K562 (cell line): ENCODE measurements around the gene ZNF860. TPM values are rescaled to one million over a fixed set of nuclear protein-coding genes. Genes with fewer than 3 reads are reported as not detected.
"Not testable (repeated sequence)": the region's sequence is repeated elsewhere in the genome, so short reads cannot be mapped to it uniquely, and the experiment has no call there.

ENCODE experiments used
- ATAC-seq: fragments of 200-7000 bp; cut with Tn5 transposase; 3 replicates; pipeline ENCODE4 v1.9.1; 2020; ENCODE audit warnings: moderate library complexity
- BruUV-seq: library from RNA; stranded (reverse); fragments of 400-500 nt; replicated peaks from 2 replicates; lab custom pipeline; 2021; lab: Mats Ljungman, UMichigan
- CTCF ChIA-PET: fragments of 300-600 bp; formaldehyde crosslinking; extraction: SDS; loops from one replicate; lab custom pipeline; 2021; ENCODE audit warnings: low intra/inter-chr PET ratio; lab: Yijun Ruan, JAX
- POLR2A ChIA-PET: fragments of 300-600, 350-650 bp; sonication (Branson Sonifier 250); formaldehyde crosslinking; extraction: SDS; loops from one replicate; lab custom pipeline; 2021; ENCODE audit warnings: antibody characterized with exemption, inconsistent platforms; lab: Yijun Ruan, JAX
- DNase-seq, 4 experiments: peaks; one replicate each; pipeline versions ENCODE4 v3.0.0 to v3.0.0-alpha.2; 2011 to 2018; ENCODE audit warnings: low spot score in 3 of 4, mixed read lengths in 3 of 4; ENCODE audit errors: extremely low read depth in 1 of 4
- FAIRE-seq: peaks from 2 replicates; lab custom pipeline; 2011; peaks lifted over from hg19 to GRCh38; lab: Jason Lieb, UNC
- H2AFZ ChIP-seq: 2 replicates; pipeline ENCODE4 v1.6.0; 2011; ENCODE audit warnings: low read depth, low read length, control low read depth, inconsistent platforms
- H3K27ac ChIP-seq: fragments of 200-600 bp; 3 replicates; pipeline ENCODE4 v1.8.0; 2011; ENCODE audit warnings: low read depth, mild to moderate bottlenecking, control low read depth, inconsistent platforms, low read length, moderate library complexity, mixed read lengths; ENCODE audit errors: extremely low read depth
- H3K27me3 ChIP-seq, 2 experiments: fragments of 300-600 bp in 1 of 2; 2 replicates in 1 of 2; 3 replicates in 1 of 2; pipeline versions ENCODE4 v1.6.0 to v1.8.0; 2011; ENCODE audit warnings: inconsistent platforms in 2 of 2, low read length in 2 of 2, mild to moderate bottlenecking in 1 of 2, mixed read lengths in 1 of 2, moderate library complexity in 1 of 2; ENCODE audit not compliant: control insufficient read depth in 2 of 2, insufficient read depth in 2 of 2
- H3K36me3 ChIP-seq: fragments of 300-600 bp; 3 replicates; pipeline ENCODE4 v1.8.0; 2011; ENCODE audit warnings: mild to moderate bottlenecking, low read length, inconsistent platforms; ENCODE audit not compliant: control insufficient read depth, insufficient read depth
- H3K4me1 ChIP-seq, 2 experiments: fragments of 200-600 bp in 1 of 2; replicated peaks in 1 of 2; 2 replicates in 1 of 2; 3 replicates in 1 of 2; pipeline versions ENCODE4 v1.5.1 to v1.8.0; 2011; ENCODE audit warnings: inconsistent platforms in 2 of 2, low read length in 2 of 2, mild to moderate bottlenecking in 1 of 2, mixed read lengths in 1 of 2, moderate library complexity in 1 of 2; ENCODE audit not compliant: control insufficient read depth in 2 of 2, insufficient read depth in 2 of 2
- H3K4me2 ChIP-seq: 2 replicates; pipeline ENCODE4 v1.6.1; 2011; ENCODE audit warnings: low read length, control low read depth, inconsistent platforms, mixed read lengths; ENCODE audit not compliant: insufficient read depth
- H3K4me3 ChIP-seq: fragments of 200-600 bp; sonication (generic), shearing (Covaris generic); 2 replicates; pipeline ENCODE4 v1.5.1; 2016; ENCODE audit warnings: control low read depth, inconsistent platforms
- H3K79me2 ChIP-seq: fragments of 200-600 bp; 3 replicates; pipeline ENCODE4 v1.8.0; 2011; ENCODE audit warnings: low read length, inconsistent platforms; ENCODE audit not compliant: control insufficient read depth, insufficient read depth
- H3K9ac ChIP-seq, 2 experiments: 2 replicates each; pipeline versions ENCODE4 v1.6.0 to v1.6.1; 2011; ENCODE audit warnings: low read depth in 2 of 2, low read length in 2 of 2, control low read depth in 1 of 2, inconsistent platforms in 1 of 2, mild to moderate bottlenecking in 1 of 2, mixed read lengths in 1 of 2; ENCODE audit not compliant: insufficient read depth in 1 of 2
- H3K9me1 ChIP-seq: one replicate; pipeline ENCODE4 v1.6.0; 2011; ENCODE audit warnings: inconsistent platforms, mild to moderate bottlenecking, low read length, moderate library complexity; ENCODE audit not compliant: control insufficient read depth, insufficient read depth
- H3K9me3 ChIP-seq: replicated peaks from 2 replicates; pipeline ENCODE4 v1.5.1; 2011; ENCODE audit warnings: low read depth, low read length, inconsistent platforms; ENCODE audit not compliant: control insufficient read depth, insufficient read depth
- H4K20me1 ChIP-seq: replicated peaks from 2 replicates; pipeline ENCODE4 v1.6.1; 2011; ENCODE audit warnings: low read length, inconsistent platforms, mixed read lengths; ENCODE audit not compliant: control insufficient read depth, insufficient read depth
- ZNF184 ChIP-seq: sonication (generic); formaldehyde crosslinking; IDR thresholded peaks from 2 replicates; pipeline ENCODE4 v1.5.0; 2020; ENCODE audit warnings: missing genetic modification reagents
- WGBS: fragments of 100-300 bp; shearing (Covaris generic); methylation state at CpG from one replicate; pipeline ENCODE4 v1.1.6; 2016; ENCODE audit warnings: low coverage, mixed read lengths; ENCODE audit not compliant: insufficient coverage; ENCODE audit errors: missing lambda C conversion rate; 5-methylcytosine and 5-hydroxymethylcytosine counted together
- in situ Hi-C: fragments of 300-500 bp; cut with MboI; formaldehyde crosslinking; loops from 4 replicates; pipeline ENCODE4 v1.15.0; 2018; ENCODE audit warnings: inconsistent platforms, mixed read lengths
- intact Hi-C: fragments of 100-400 bp; cut with micrococcal nuclease; formaldehyde crosslinking; loops from 2 replicates; pipeline ENCODE4 v1.14.2; 2022
- polyA plus RNA-seq, 8 experiments: library from polyadenylated mRNA; depleted of rRNA in 4 of 8; stranded (reverse) in 5 of 8; unstranded in 3 of 8; fragments of >200 nt; fragmentation: Nextera tagmentation in 2 of 8; fragmentation: Illumina TruSeq in 1 of 8; extraction: Ambion mirVana in 2 of 8; extraction: Trizol in 1 of 8; gene quantifications; 2 replicates each; pipeline versions ENCODE4 v1.2.1 to v1.2.3, GENCODE V29; 2011 to 2014; ENCODE audit warnings: inconsistent platforms in 1 of 8, missing spikeins in 1 of 8
- total RNA-seq, 7 experiments: library from RNA; depleted of rRNA in 6 of 7; stranded (reverse); fragments of >200 nt in 6 of 7; fragmentation: Illumina TruSeq in 2 of 7; extraction: Trizol in 2 of 7; gene quantifications; 2 replicates each; pipeline versions ENCODE4 v1.2.1 to v1.2.3, GENCODE V29; 2011 to 2021; ENCODE audit warnings: low replicate concordance in 1 of 7
- TF ChIP-seq, protein P1 (sequence below), 3 experiments: IDR thresholded peaks in 2 of 3; conservative IDR thresholded peaks in 1 of 3; 2 replicates each; pipeline ENCODE4 v1.5.1; 2011 to 2012; ENCODE audit warnings: low read length in 3 of 3, mild to moderate bottlenecking in 3 of 3, control low read depth in 2 of 3, improper control_type of control experiment in 1 of 3, inconsistent platforms in 1 of 3, low read depth in 1 of 3, mixed read lengths in 1 of 3, moderate library complexity in 1 of 3; ENCODE audit not compliant: insufficient read depth in 2 of 3

ZNF860 gene
- total and polyA plus RNA-seq, 9 of the 15 experiments (the other 6 are each of a cell fraction or from before 2014, with no cell fraction given) = not detected

DNA sequence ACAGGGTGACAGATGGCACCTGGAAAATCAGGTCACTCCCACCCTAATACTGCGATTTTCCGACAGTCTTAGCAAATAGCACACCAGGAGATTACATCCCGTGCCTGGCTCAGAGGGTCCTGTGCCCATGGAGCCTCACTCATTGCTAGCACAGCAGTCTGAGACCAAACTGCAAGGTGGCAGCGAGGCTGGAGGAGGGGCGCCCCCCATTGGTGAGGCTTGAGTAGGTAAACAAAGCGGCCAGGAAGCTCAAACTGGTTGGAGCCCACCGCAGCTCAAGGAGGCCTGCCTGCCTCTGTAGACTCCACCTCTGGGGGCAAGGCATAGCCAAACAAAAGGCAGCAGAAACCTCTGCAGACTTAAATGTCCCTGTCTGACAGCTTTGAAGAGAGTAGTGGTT is 29.1 kb downstream of the ZNF860 start:
- intact Hi-C loops, H3K79me2 ChIP-seq, in situ Hi-C loops, FAIRE-seq, H2AFZ ChIP-seq, H3K9me1 ChIP-seq, DNase-seq, POLR2A ChIA-PET, CTCF ChIA-PET, H3K9me3 ChIP-seq, H3K36me3 ChIP-seq, BruUV-seq, H3K4me2 ChIP-seq, H3K9ac ChIP-seq, H3K27ac ChIP-seq, ATAC-seq, H4K20me1 ChIP-seq, H3K4me3 ChIP-seq, H3K4me1 ChIP-seq, H3K27me3 ChIP-seq: not testable (repeated sequence)
- WGBS = 2% methylated on average over 7 of the region's 7 CpGs
- TF ChIP-seq, protein P1, sequence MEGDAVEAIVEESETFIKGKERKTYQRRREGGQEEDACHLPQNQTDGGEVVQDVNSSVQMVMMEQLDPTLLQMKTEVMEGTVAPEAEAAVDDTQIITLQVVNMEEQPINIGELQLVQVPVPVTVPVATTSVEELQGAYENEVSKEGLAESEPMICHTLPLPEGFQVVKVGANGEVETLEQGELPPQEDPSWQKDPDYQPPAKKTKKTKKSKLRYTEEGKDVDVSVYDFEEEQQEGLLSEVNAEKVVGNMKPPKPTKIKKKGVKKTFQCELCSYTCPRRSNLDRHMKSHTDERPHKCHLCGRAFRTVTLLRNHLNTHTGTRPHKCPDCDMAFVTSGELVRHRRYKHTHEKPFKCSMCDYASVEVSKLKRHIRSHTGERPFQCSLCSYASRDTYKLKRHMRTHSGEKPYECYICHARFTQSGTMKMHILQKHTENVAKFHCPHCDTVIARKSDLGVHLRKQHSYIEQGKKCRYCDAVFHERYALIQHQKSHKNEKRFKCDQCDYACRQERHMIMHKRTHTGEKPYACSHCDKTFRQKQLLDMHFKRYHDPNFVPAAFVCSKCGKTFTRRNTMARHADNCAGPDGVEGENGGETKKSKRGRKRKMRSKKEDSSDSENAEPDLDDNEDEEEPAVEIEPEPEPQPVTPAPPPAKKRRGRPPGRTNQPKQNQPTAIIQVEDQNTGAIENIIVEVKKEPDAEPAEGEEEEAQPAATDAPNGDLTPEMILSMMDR (IDR thresholded peaks at IDR 0.05 in 2 of 3, conservative IDR thresholded peaks at IDR 0.05 in 1 of 3; ENCODE audit: insufficient read depth in 2 of 3, low read depth in 1 of 3, low read length in 3 of 3) = 0 out of 6 replicates have a peak, but pooled peaks of 1 of the 3 experiments have one; percentile 21

DNA sequence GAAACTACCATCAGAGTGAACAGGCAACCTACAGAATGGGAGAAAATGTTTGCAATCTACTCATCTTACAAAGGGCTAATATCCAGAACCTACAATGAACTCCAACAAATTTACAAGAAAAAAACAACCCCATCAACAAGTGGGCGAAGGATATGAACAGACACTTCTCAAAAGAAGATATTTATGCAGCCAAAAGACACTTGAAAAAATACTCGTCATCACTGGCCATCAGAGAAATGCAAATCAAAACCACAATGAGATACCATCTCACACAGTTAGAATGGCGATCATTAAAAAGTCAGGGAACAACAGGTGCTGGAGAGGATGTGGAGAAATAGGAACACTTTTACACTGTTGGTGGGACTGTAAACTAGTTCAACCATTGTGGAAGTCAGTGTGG is 34.1 kb downstream of the ZNF860 start:
- in situ Hi-C loops, BruUV-seq, H3K9me1 ChIP-seq, DNase-seq, CTCF ChIA-PET, H3K4me2 ChIP-seq, ATAC-seq, H3K4me1 ChIP-seq, H3K9ac ChIP-seq, FAIRE-seq, H3K36me3 ChIP-seq, H3K9me3 ChIP-seq, H2AFZ ChIP-seq, H3K4me3 ChIP-seq, H3K27me3 ChIP-seq, H4K20me1 ChIP-seq, H3K27ac ChIP-seq, H3K79me2 ChIP-seq, POLR2A ChIA-PET: not testable (repeated sequence)
- intact Hi-C loops = loop anchor here (5.0 kb wide), 1 partner anchor 327 kb away; no protein-coding TSS in a partner anchor
- WGBS = 0% methylated on average over 3 of the region's 3 CpGs
- TF ChIP-seq ZNF184 (CRISPR knock-in tag) = 0 out of 2 replicates have a peak, but pooled peaks have one; percentile 10
